ENCODE results near the gene ZCCHC12. TPM values are rescaled to one million over a fixed set of nuclear protein-coding genes. Genes with fewer than 3 reads are reported as not detected.

The ZCCHC12 gene
- total RNA-seq (ENCODE audit: low replicate concordance) = not detected in 2 replicates

DNA sequence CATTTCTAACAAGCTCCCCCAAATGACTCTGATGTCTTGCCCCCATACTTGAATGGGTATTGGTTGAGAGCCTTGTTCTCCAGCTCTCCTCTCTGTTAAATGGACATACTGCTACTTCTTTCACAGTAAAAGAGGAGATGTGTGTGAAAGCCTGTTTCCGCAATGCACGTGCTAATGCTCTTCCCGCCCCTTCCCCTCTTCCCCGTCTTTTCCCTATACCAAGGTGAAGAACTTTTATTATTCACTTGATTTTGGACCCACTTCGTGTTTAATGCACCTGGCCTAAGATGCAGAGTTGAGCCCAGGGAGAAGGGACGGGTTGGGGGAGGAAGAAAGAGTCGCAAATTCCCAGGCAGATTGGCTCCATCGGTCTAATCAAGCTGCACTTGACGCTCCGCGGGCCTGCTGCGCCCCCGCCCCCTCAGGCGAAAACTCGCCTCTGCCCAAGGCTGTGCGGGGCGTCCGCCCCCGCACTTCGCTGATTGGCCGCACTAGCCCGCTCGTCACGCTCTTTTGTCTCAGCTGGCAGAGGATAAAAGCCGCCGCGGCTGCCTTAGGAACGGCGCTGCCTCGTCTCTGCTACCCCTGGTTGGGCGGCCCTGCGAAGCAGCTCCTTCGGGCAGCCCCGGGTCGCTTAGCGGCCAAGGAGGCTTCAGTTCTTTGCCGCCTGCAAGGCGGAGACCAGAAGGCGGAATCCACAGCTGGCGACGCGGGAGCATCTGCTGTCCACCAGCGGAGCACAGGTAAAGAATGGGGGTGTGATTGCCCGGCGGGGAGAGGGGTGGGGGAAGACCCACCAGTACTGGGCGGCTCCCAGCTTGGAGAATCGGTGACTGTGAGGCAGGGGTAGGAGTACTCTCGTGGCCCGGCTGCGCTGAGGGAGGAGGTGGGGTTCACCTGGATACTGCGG is at the start of gene ZCCHC12:
Gene ZCCHC12, plus strand, starts transcription at position 562 of the 910 bp plus-strand sequence. CDS start 1,421 bp downstream, outside the sequence.

Other genes starting within 250 kb of the ZCCHC12 start
- gene IL13RA1, start 96.2 kb upstream of the ZCCHC12 start, total RNA-seq (ENCODE audit: low replicate concordance) = 27.1 and 57.8 TPM in 2 replicates
- gene LONRF3, start 150.8 kb downstream of the ZCCHC12 start, total RNA-seq (ENCODE audit: low replicate concordance) = 0.47 and 1.1 TPM in 2 replicates
- not detected in 2 replicates for gene CT47C1, start 249.2 kb downstream of the ZCCHC12 start, total RNA-seq (ENCODE audit: low replicate concordance)

All from smooth muscle cell of the coronary artery (primary cell).